GM23338 (cell line): ENCODE measurements around the gene CHIC2. TPM values are rescaled to one million over a fixed set of nuclear protein-coding genes. Genes with fewer than 3 reads are reported as not detected.

Experiments used
- ATAC-seq: fragments of 200-7000 bp; cut with Tn5 transposase; 3 replicates; pipeline ENCODE4 v1.9.1; 2020
- DNase-seq: peaks from one replicate; pipeline ENCODE4 v3.0.0-alpha.2; 2015; ENCODE audit warnings: low spot score
- H2AFZ ChIP-seq: fragments of 200-600 bp; sonication (generic); 2 replicates; pipeline ENCODE4 v1.8.0; 2016; ENCODE audit warnings: antibody characterized with exemption, mild to moderate bottlenecking, moderate library complexity
- H3F3A ChIP-seq: fragments of 200-600 bp; sonication (generic); replicated peaks from 2 replicates; pipeline ENCODE4 v1.8.0; 2017; ENCODE audit warnings: antibody characterized with exemption, mixed run types, low read depth
- H3K27ac ChIP-seq: fragments of 200-600 bp; sonication (generic); 2 replicates; pipeline ENCODE4 v1.6.1; 2016; ENCODE audit warnings: low read depth
- H3K27me3 ChIP-seq: fragments of 200-600 bp; sonication (generic); 2 replicates; pipeline ENCODE4 v1.8.0; 2016; ENCODE audit warnings: mild to moderate bottlenecking, mixed run types, moderate library complexity; ENCODE audit not compliant: insufficient read depth
- H3K36me3 ChIP-seq: fragments of 200-600 bp; sonication (generic); 2 replicates; pipeline ENCODE4 v1.8.0; 2016; ENCODE audit warnings: mild to moderate bottlenecking; ENCODE audit not compliant: insufficient read depth
- H3K4me1 ChIP-seq: fragments of 200-600 bp; sonication (generic); 2 replicates; pipeline ENCODE4 v1.8.0; 2016; ENCODE audit warnings: mild to moderate bottlenecking, moderate library complexity; ENCODE audit not compliant: insufficient read depth
- H3K4me2 ChIP-seq: fragments of 200-600 bp; sonication (generic); 2 replicates; pipeline ENCODE4 v1.7.1; 2017; ENCODE audit warnings: mixed run types
- H3K4me3 ChIP-seq: fragments of 200-600 bp; sonication (generic); 2 replicates; pipeline ENCODE4 v1.6.1; 2016; ENCODE audit warnings: mixed run types
- H3K79me2 ChIP-seq: fragments of 200-600 bp; sonication (generic); replicated peaks from 2 replicates; pipeline ENCODE4 v1.8.0; 2017; ENCODE audit warnings: mild to moderate bottlenecking; ENCODE audit not compliant: insufficient read depth
- H3K9me2 ChIP-seq: fragments of 200-600 bp; sonication (generic); 2 replicates; pipeline ENCODE4 v1.8.0; 2017; ENCODE audit not compliant: insufficient read depth
- H4K20me1 ChIP-seq: fragments of 200-600 bp; sonication (generic); replicated peaks from 2 replicates; pipeline ENCODE4 v1.8.0; 2017; ENCODE audit warnings: mild to moderate bottlenecking; ENCODE audit not compliant: insufficient read depth
- H3K27ac Mint-ChIP-seq: 2 replicates; pipeline ENCODE4 v1.8.0; 2020; ENCODE audit warnings: inconsistent platforms, mild to moderate bottlenecking, moderate library complexity, mixed read lengths
- H3K27me3 Mint-ChIP-seq: 3 replicates; pipeline ENCODE4 v1.8.0; 2022; ENCODE audit warnings: low read depth, mild to moderate bottlenecking, moderate library complexity, mixed read lengths, inconsistent platforms; ENCODE audit not compliant: insufficient read depth, poor library complexity
- H3K36me3 Mint-ChIP-seq: 3 replicates; pipeline ENCODE4 v1.8.0; 2021; ENCODE audit warnings: low read depth, mild to moderate bottlenecking, inconsistent platforms, moderate library complexity, mixed read lengths
- H3K4me1 Mint-ChIP-seq: 3 replicates; pipeline ENCODE4 v1.8.0; 2020; ENCODE audit warnings: mild to moderate bottlenecking, inconsistent platforms, mixed read lengths
- H3K4me3 Mint-ChIP-seq: 3 replicates; pipeline ENCODE4 v1.8.0; 2021; ENCODE audit warnings: moderate library complexity, mild to moderate bottlenecking, inconsistent platforms, mixed read lengths
- H3K9me3 Mint-ChIP-seq: 3 replicates; pipeline ENCODE4 v1.8.0; 2020; ENCODE audit warnings: moderate library complexity, mild to moderate bottlenecking, inconsistent platforms, mixed read lengths
- ETS1 ChIP-seq: IDR thresholded peaks from 2 replicates; pipeline ENCODE4 v1.6.1; 2016; ENCODE audit warnings: antibody characterized with exemption
- EZH2 ChIP-seq: fragments of 200-600 bp; sonication (generic); IDR thresholded peaks from one replicate; pipeline ENCODE4 v1.8.0; 2017; ENCODE audit warnings: antibody characterized with exemption, mild to moderate bottlenecking, low read depth; ENCODE audit not compliant: unreplicated experiment
- EZH2phosphoT487 ChIP-seq: fragments of 200-600 bp; sonication (generic); IDR thresholded peaks from one replicate; pipeline ENCODE4 v1.8.1; 2018; ENCODE audit warnings: antibody characterized with exemption; ENCODE audit not compliant: unreplicated experiment
- JUNB ChIP-seq: IDR thresholded peaks from one replicate; pipeline ENCODE4 v1.6.1; 2016; ENCODE audit warnings: antibody characterized with exemption; ENCODE audit not compliant: unreplicated experiment
- POLR2AphosphoS5 ChIP-seq: IDR thresholded peaks from 2 replicates; pipeline ENCODE4 v1.6.1; 2016; ENCODE audit warnings: antibody characterized with exemption, low read depth
- REST ChIP-seq: IDR thresholded peaks from one replicate; pipeline ENCODE4 v1.6.1; 2018; ENCODE audit warnings: antibody characterized with exemption; ENCODE audit not compliant: unreplicated experiment
- STAT1 ChIP-seq: IDR thresholded peaks from one replicate; pipeline ENCODE4 v1.6.1; 2016; ENCODE audit warnings: antibody characterized with exemption; ENCODE audit not compliant: unreplicated experiment
- ZNF114 ChIP-seq: fragments of 250-450 bp; sonication (Bioruptor Pico); IDR thresholded peaks from 2 replicates; pipeline ENCODE4 v1.5.0; 2020; ENCODE audit warnings: mild to moderate bottlenecking, moderate library complexity
- ZNF331 ChIP-seq: fragments of 250-450 bp; sonication (Bioruptor Pico); IDR thresholded peaks from 2 replicates; pipeline ENCODE4 v1.5.0; 2020; ENCODE audit warnings: low read depth, mild to moderate bottlenecking, moderate library complexity
- polyA plus RNA-seq: library from polyadenylated mRNA; unstranded; fragments of >200 nt; fragmentation: Nextera tagmentation; extraction: Ambion mirVana; gene quantifications from 2 replicates; pipeline ENCODE4 v1.2.1, GENCODE V29; 2016
- total RNA-seq: library from RNA; depleted of rRNA; stranded (reverse); fragments of >200 nt; shearing (Covaris generic); gene quantifications from 2 replicates; pipeline ENCODE4 v1.2.3, GENCODE V29; 2014
- TF ChIP-seq, protein P1 (sequence below): fragments of 250-450 bp; sonication (Bioruptor Pico); IDR thresholded peaks from 2 replicates; pipeline ENCODE4 v1.5.0; 2020; ENCODE audit warnings: mild to moderate bottlenecking, moderate library complexity

The CHIC2 gene
- total and polyA plus RNA-seq, 2 experiments from 2014 or later: 17.2 to 18.3 TPM

DNA sequence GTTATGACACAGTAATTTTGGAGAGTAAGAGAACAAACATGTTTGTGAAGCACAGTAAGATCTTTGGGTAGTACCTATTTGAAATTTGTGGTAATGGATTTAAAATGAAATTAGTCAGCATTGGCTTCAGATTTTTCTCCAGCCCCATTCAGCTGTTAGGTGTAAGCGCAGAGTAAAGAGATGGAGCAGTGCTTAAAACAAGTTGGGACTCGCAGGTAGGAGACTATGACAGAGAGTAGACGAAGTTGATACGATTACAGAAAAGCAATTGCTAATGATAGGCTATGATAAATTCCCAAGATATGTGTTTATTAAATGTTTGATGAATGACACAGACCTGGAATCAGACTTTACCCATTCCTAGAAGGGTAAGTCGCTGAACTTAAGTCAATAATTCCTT lies 72.6 kb downstream of the CHIC2 start:
- Mint-ChIP-seq H3K9me3 (no peaks in the 10 kb centered on the region), H3K4me3 (no peak overlapping the region), H3K27ac (no peak overlapping the region), H3K27me3 (no peaks in the 10 kb centered on the region), H3K36me3 (no peaks in the 10 kb centered on the region), H3K4me1 (peaks cover 3% of the 10 kb centered on the region; the same call in 1 of the 3 replicates)
- ATAC-seq (no peak), DNase-seq (no peak)
- H3K36me3 ChIP-seq: no peaks in the 10 kb centered on the region
- no peak overlapping the region for H3K4me3 ChIP-seq
- H2AFZ ChIP-seq: no peak overlapping the region
- H3F3A ChIP-seq: no peaks in the 10 kb centered on the region
- H3K27ac ChIP-seq: no peak overlapping the region
- H4K20me1 ChIP-seq: no peaks in the 10 kb centered on the region
- H3K4me1 ChIP-seq: peaks cover 8% of the 10 kb centered on the region
- H3K4me2 ChIP-seq: no peak overlapping the region
- H3K27me3 ChIP-seq: no peaks in the 10 kb centered on the region
- H3K79me2 ChIP-seq: no peaks in the 10 kb centered on the region
- TF ChIP-seq EZH2phosphoT487 (no peak), REST (no peak), POLR2AphosphoS5 (no peak), ETS1 (no peak)
- no peaks in the 10 kb centered on the region for H3K9me2 ChIP-seq

DNA sequence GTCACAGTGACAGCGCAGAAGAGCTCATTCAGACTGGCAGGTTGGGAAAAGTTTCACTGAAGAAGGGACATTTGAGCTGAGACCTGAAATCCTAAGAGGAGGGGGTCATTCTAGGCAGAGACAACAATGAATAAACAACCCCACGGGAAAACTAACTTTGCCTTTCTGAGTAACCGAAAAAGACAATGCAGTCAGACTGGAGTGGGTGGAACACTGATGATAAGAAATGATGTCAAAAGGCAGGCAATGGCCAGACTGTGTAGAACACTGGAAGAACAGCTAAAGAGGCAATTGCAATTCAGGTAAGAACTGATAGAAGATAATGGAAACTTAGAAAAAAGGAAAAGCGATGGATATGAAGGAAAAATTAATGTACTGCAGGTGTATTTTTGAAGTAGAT lies 73.8 kb downstream of the CHIC2 start:
- Histone ChIP-seq H3K79me2 (no peaks in the 10 kb centered on the region), H3K4me1 (peaks cover 10% of the 10 kb centered on the region; the same call in 1 of the 2 replicates), H3K4me3 (no peak overlapping the region), H2AFZ (no peak overlapping the region), H3K27ac (no peak overlapping the region), H3K36me3 (no peaks in the 10 kb centered on the region), H4K20me1 (no peaks in the 10 kb centered on the region), H3K9me2 (no peaks in the 10 kb centered on the region), H3K27me3 (no peaks in the 10 kb centered on the region), H3K4me2 (no peak overlapping the region), H3F3A (no peaks in the 10 kb centered on the region)
- no peak overlapping the region for H3K4me3 Mint-ChIP-seq
- DNase-seq: no peak
- H3K36me3 Mint-ChIP-seq: no peaks in the 10 kb centered on the region
- H3K27ac Mint-ChIP-seq: no peak overlapping the region
- no peaks in the 10 kb centered on the region for H3K27me3 Mint-ChIP-seq
- H3K9me3 Mint-ChIP-seq: no peaks in the 10 kb centered on the region
- H3K4me1 Mint-ChIP-seq: peaks cover 7% of the 10 kb centered on the region; the same call in 2 of the 3 replicates
- ATAC-seq: no peak
- TF ChIP-seq, protein P1, sequence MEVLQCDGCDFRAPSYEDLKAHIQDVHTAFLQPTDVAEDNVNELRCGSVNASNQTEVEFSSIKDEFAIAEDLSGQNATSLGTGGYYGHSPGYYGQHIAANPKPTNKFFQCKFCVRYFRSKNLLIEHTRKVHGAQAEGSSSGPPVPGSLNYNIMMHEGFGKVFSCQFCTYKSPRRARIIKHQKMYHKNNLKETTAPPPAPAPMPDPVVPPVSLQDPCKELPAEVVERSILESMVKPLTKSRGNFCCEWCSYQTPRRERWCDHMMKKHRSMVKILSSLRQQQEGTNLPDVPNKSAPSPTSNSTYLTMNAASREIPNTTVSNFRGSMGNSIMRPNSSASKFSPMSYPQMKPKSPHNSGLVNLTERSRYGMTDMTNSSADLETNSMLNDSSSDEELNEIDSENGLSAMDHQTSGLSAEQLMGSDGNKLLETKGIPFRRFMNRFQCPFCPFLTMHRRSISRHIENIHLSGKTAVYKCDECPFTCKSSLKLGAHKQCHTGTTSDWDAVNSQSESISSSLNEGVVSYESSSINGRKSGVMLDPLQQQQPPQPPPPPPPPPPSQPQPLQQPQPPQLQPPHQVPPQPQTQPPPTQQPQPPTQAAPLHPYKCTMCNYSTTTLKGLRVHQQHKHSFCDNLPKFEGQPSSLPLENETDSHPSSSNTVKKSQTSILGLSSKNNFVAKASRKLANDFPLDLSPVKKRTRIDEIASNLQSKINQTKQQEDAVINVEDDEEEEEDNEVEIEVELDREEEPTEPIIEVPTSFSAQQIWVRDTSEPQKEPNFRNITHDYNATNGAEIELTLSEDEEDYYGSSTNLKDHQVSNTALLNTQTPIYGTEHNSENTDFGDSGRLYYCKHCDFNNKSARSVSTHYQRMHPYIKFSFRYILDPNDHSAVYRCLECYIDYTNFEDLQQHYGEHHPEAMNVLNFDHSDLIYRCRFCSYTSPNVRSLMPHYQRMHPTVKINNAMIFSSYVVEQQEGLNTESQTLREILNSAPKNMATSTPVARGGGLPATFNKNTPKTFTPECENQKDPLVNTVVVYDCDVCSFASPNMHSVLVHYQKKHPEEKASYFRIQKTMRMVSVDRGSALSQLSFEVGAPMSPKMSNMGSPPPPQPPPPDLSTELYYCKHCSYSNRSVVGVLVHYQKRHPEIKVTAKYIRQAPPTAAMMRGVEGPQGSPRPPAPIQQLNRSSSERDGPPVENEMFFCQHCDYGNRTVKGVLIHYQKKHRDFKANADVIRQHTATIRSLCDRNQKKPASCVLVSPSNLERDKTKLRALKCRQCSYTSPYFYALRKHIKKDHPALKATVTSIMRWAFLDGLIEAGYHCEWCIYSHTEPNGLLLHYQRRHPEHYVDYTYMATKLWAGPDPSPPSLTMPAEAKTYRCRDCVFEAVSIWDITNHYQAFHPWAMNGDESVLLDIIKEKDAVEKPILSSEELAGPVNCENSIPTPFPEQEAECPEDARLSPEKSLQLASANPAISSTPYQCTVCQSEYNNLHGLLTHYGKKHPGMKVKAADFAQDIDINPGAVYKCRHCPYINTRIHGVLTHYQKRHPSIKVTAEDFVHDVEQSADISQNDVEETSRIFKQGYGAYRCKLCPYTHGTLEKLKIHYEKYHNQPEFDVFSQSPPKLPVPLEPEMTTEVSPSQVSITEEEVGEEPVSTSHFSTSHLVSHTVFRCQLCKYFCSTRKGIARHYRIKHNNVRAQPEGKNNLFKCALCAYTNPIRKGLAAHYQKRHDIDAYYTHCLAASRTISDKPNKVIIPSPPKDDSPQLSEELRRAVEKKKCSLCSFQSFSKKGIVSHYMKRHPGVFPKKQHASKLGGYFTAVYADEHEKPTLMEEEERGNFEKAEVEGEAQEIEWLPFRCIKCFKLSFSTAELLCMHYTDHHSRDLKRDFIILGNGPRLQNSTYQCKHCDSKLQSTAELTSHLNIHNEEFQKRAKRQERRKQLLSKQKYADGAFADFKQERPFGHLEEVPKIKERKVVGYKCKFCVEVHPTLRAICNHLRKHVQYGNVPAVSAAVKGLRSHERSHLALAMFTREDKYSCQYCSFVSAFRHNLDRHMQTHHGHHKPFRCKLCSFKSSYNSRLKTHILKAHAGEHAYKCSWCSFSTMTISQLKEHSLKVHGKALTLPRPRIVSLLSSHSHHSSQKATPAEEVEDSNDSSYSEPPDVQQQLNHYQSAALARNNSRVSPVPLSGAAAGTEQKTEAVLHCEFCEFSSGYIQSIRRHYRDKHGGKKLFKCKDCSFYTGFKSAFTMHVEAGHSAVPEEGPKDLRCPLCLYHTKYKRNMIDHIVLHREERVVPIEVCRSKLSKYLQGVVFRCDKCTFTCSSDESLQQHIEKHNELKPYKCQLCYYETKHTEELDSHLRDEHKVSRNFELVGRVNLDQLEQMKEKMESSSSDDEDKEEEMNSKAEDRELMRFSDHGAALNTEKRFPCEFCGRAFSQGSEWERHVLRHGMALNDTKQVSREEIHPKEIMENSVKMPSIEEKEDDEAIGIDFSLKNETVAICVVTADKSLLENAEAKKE (CRISPR knock-in tag): no peak
- no peak for TF ChIP-seq JUNB
- no peak for TF ChIP-seq ZNF331 (CRISPR knock-in tag)
- no peak for TF ChIP-seq ZNF114 (CRISPR knock-in tag)
- no peak for TF ChIP-seq EZH2
- TF ChIP-seq STAT1: no peak
